Breast epithelium (tissue), 4 donors: ENCODE measurements around the gene RGL1. TPM values are rescaled to one million over a fixed set of nuclear protein-coding genes. Genes with fewer than 3 reads are reported as not detected.

Experiments
- DNase-seq, 2 donors: peaks; one replicate each; pipeline ENCODE4 v3.0.0-alpha.2; 2019; ENCODE audit warnings: low spot score in 2 of 2
- H3K27ac ChIP-seq, 2 donors: fragments of 200-600 bp; sonication (generic) in 1 of 2; one replicate each; pipeline ENCODE4 v1.5.1; 2016 to 2019; ENCODE audit warnings: mild to moderate bottlenecking in 1 of 2
- H3K27me3 ChIP-seq, 2 donors: fragments of 200-600 bp; sonication (generic) in 1 of 2; one replicate each; pipeline versions ENCODE4 v1.5.1 to v1.6.0; 2017 to 2019; ENCODE audit warnings: control low read depth in 1 of 2, mild to moderate bottlenecking in 1 of 2
- H3K36me3 ChIP-seq: fragments of 200-600 bp; one replicate; pipeline ENCODE4 v1.5.1; 2019
- H3K4me1 ChIP-seq, 2 donors: fragments of 200-600 bp; sonication (generic); one replicate each; pipeline ENCODE4 v1.5.1; 2016 to 2019; ENCODE audit warnings: control low read depth in 1 of 2
- H3K4me3 ChIP-seq, 3 donors: fragments of 200-600 bp; sonication (generic); 1 replicate in 2 of 3; 2 replicates in 1 of 3; pipeline ENCODE4 v1.5.1; 2016 to 2019; ENCODE audit warnings: mild to moderate bottlenecking in 3 of 3, moderate library complexity in 2 of 3
- H3K9me3 ChIP-seq, 2 donors: fragments of 200-600 bp; sonication (generic) in 1 of 2; one replicate each; pipeline ENCODE4 v1.5.1; 2016 to 2019; ENCODE audit warnings: control low read depth in 1 of 2
- CTCF ChIP-seq, 3 donors: fragments of 450-650 bp; IDR thresholded peaks; one replicate each; pipeline ENCODE4 v1.5.1; 2016 to 2017; ENCODE audit warnings: antibody characterized with exemption in 3 of 3, mild to moderate bottlenecking in 3 of 3, moderate library complexity in 3 of 3
- POLR2A ChIP-seq: fragments of 450-650 bp; IDR thresholded peaks from one replicate; pipeline ENCODE4 v1.6.1; 2016; ENCODE audit warnings: antibody characterized with exemption, mild to moderate bottlenecking, moderate library complexity
- POLR2AphosphoS5 ChIP-seq, 3 donors: sonication (generic); formaldehyde crosslinking; IDR thresholded peaks; one replicate each; pipeline ENCODE4 v1.6.1; 2017; ENCODE audit warnings: antibody characterized with exemption in 3 of 3
- intact Hi-C: fragments of 100-400 bp; cut with DNase I; formaldehyde crosslinking; loops from one replicate; pipeline ENCODE4 v1.15.1; 2023; ENCODE audit warnings: low total_unique reads
- total RNA-seq, 3 donors: library from RNA; depleted of rRNA; stranded (reverse); fragments of >200 nt; gene quantifications; one replicate each; pipeline ENCODE4 v1.1.0, GENCODE V29; 2016

RGL1 gene
- total RNA-seq, 3 donors from 2014 or later, result 24.9 to 70.2 (median 26.8) TPM

- Histone ChIP-seq H3K9me3 (no peaks in the 10 kb centered on the region), H3K27me3 (no peaks in the 10 kb centered on the region), H3K4me1 (peaks cover 0 to 10% of the 10 kb centered on the region in 2 donors), H3K27ac (peak overlapping the region; percentile 70 to 93), H3K36me3 (no peaks in the 10 kb centered on the region), H3K4me3 (peak overlapping the region; percentile 72 to 84 (median 74))
- intact Hi-C loops, result no loop called here
- TF ChIP-seq POLR2AphosphoS5 (IDR thresholded peaks at IDR 0.05) (no peak), POLR2A (no peak), CTCF (IDR thresholded peaks at IDR 0.05) (no peak)
- no peak for DNase-seq
Measured at GRCh38 chr1:183806675-183807074, 1.8 kb downstream of the RGL1 start.

- Histone ChIP-seq H3K27ac (peak overlapping the region in 1 of 2 donors; percentile 70), H3K4me3 (peak overlapping the region; percentile 72 to 84 (median 74)), H3K4me1 (peaks cover 0 to 10% of the 10 kb centered on the region in 2 donors), H3K27me3 (no peaks in the 10 kb centered on the region), H3K36me3 (no peaks in the 10 kb centered on the region), H3K9me3 (no peaks in the 10 kb centered on the region)
- no peak for DNase-seq
- intact Hi-C loops, result no loop called here
- TF ChIP-seq CTCF (IDR thresholded peaks at IDR 0.05), result no peak
- TF ChIP-seq POLR2A, result no peak
- TF ChIP-seq POLR2AphosphoS5 (IDR thresholded peaks at IDR 0.05), result no peak
Measured at GRCh38 chr1:183807549-183808168, 2.7 kb downstream of the RGL1 start.

- H3K27me3 ChIP-seq, result no peaks in the 10 kb centered on the region
- H3K36me3 ChIP-seq, result no peaks in the 10 kb centered on the region
- TF ChIP-seq POLR2AphosphoS5 (IDR thresholded peaks at IDR 0.05) (no peak), POLR2A (no peak), CTCF (IDR thresholded peaks at IDR 0.05) (no peak)
- H3K27ac ChIP-seq, result peak overlapping the region in 1 of 2 donors; percentile 70
- peak overlapping the region; percentile 2 to 84 (median 72) for H3K4me3 ChIP-seq
- peaks cover 0 to 10% of the 10 kb centered on the region in 2 donors for H3K4me1 ChIP-seq
- no peak for DNase-seq
- intact Hi-C loops, result no loop called here
- no peaks in the 10 kb centered on the region for H3K9me3 ChIP-seq
Measured at GRCh38 chr1:183808296-183809027, 3.5 kb downstream of the RGL1 start.

- intact Hi-C loops, result loop anchor here (5.0 kb wide), 1 partner anchor 118 kb away; no protein-coding TSS in a partner anchor
Measured at GRCh38 chr1:183810121-183810520, 5.2 kb downstream of the RGL1 start.

GRCh38 chr1:183810756-183811544 lies 6.0 kb downstream of the RGL1 start:
- Histone ChIP-seq H3K27ac (no peak overlapping the region), H3K36me3 (no peaks in the 10 kb centered on the region), H3K27me3 (no peaks in the 10 kb centered on the region), H3K4me3 (peak overlapping the region in 1 of 3 donors; percentile 7), H3K9me3 (no peaks in the 10 kb centered on the region), H3K4me1 (peaks cover 0 to 10% of the 10 kb centered on the region in 2 donors)
- no peak for DNase-seq
- TF ChIP-seq POLR2AphosphoS5 (IDR thresholded peaks at IDR 0.05) (no peak), CTCF (IDR thresholded peaks at IDR 0.05) (no peak), POLR2A (no peak)
- intact Hi-C loops, result loop anchor here (5.0 kb wide), 1 partner anchor 119 kb away; no protein-coding TSS in a partner anchor

More at GRCh38 chr1:183810121-183810520, 5.2 kb downstream of the RGL1 start:
- Histone ChIP-seq H3K9me3 (no peaks in the 10 kb centered on the region), H3K27ac (no peak overlapping the region), H3K4me3 (no peak overlapping the region), H3K4me1 (peaks cover 0 to 10% of the 10 kb centered on the region in 2 donors), H3K27me3 (no peaks in the 10 kb centered on the region), H3K36me3 (no peaks in the 10 kb centered on the region)
- DNase-seq, result no peak
- TF ChIP-seq POLR2A, result no peak
